ENCODE measurements around the gene ECSIT.

The ECSIT gene

GRCh38 chr19:11505032-11505503, 23.9 kb downstream of the ECSIT start:
- DNase-seq (ENCODE audit: low spot score), result peak; percentile 92

- DNase-seq (ENCODE audit: low spot score), result no peak
Measured at GRCh38 chr19:11504502-11505031, 24.4 kb downstream of the ECSIT start.

GRCh38 chr19:11499890-11500420, 29.0 kb downstream of the ECSIT start:
- no peak for DNase-seq (ENCODE audit: low spot score)

- no peak for DNase-seq (ENCODE audit: low spot score)
Measured at GRCh38 chr19:11499220-11499726, 29.7 kb downstream of the ECSIT start.

- DNase-seq (ENCODE audit: low spot score), result peak; percentile 59
Measured at GRCh38 chr19:11496391-11497163, 32.4 kb downstream of the ECSIT start.

- no peak for DNase-seq (ENCODE audit: low spot score)
Measured at GRCh38 chr19:11495885-11496284, 33.0 kb downstream of the ECSIT start.

GRCh38 chr19:11495481-11495880, 33.5 kb downstream of the ECSIT start:
- no peak for DNase-seq (ENCODE audit: low spot score)

- DNase-seq (ENCODE audit: low spot score), result no peak
Measured at GRCh38 chr19:11494634-11495285, 34.2 kb downstream of the ECSIT start.

- no peak for DNase-seq (ENCODE audit: low spot score)
Measured at GRCh38 chr19:11489378-11489777, 39.6 kb downstream of the ECSIT start.

GRCh38 chr19:11486661-11487503, 42.1 kb downstream of the ECSIT start:
- DNase-seq (ENCODE audit: low spot score), result no peak

- DNase-seq (ENCODE audit: low spot score), result no peak
Measured at GRCh38 chr19:11485245-11485837, 43.6 kb downstream of the ECSIT start.

GRCh38 chr19:11483366-11484111, 45.4 kb downstream of the ECSIT start:
- DNase-seq (ENCODE audit: low spot score), result no peak

- DNase-seq (ENCODE audit: low spot score), result peak; percentile 87
Measured at GRCh38 chr19:11482384-11483050, 46.4 kb downstream of the ECSIT start.

GRCh38 chr19:11481534-11482383, 47.2 kb downstream of the ECSIT start:
- peak; percentile 98 for DNase-seq (ENCODE audit: low spot score)

GRCh38 chr19:11480715-11481533, 48.0 kb downstream of the ECSIT start, which contains the start of gene ELAVL3:
Gene ELAVL3 (minus strand): TSS chr19:11481046. CDS start chr19:11480608, 438 bp downstream.
- DNase-seq (ENCODE audit: low spot score), result peak; percentile 70

GRCh38 chr19:11479898-11480714, 48.8 kb downstream of the ECSIT start:
- peak; percentile 39 for DNase-seq (ENCODE audit: low spot score)
